ENCODE results near the gene ARHGAP26. TPM values are rescaled to one million over a fixed set of nuclear protein-coding genes. Genes with fewer than 3 reads are reported as not detected.

The ARHGAP26 gene
- total and polyA plus RNA-seq, 2 experiments from 2014 or later: 9.5 to 16.8 TPM

GRCh38 chr5:142972064-142972570 lies 201.9 kb downstream of the ARHGAP26 start:
- ATAC-seq: no peak

GRCh38 chr5:142973932-142974331 lies 203.8 kb downstream of the ARHGAP26 start:
- Histone ChIP-seq H3K36me3 (ENCODE audit: insufficient read depth) (no peaks in the 10 kb centered on the region), H3K27me3 (ENCODE audit: insufficient read depth) (no peaks in the 10 kb centered on the region), H3F3A (replicated peaks; ENCODE audit: low read depth) (no peaks in the 10 kb centered on the region), H3K9me2 (ENCODE audit: insufficient read depth) (peaks cover 3% of the 10 kb centered on the region; the same call in 1 of the 2 replicates), H3K27ac (ENCODE audit: low read depth) (no peak overlapping the region), H4K20me1 (replicated peaks; ENCODE audit: insufficient read depth) (no peaks in the 10 kb centered on the region), H3K79me2 (replicated peaks; ENCODE audit: insufficient read depth) (no peaks in the 10 kb centered on the region), H2AFZ (no peak overlapping the region), H3K4me3 (no peak overlapping the region), H3K4me2 (no peak overlapping the region), H3K4me1 (ENCODE audit: insufficient read depth) (no peaks in the 10 kb centered on the region)
- Mint-ChIP-seq H3K27me3 (ENCODE audit: insufficient read depth, low read depth, poor library complexity) (peaks cover 3% of the 10 kb centered on the region), H3K4me3 (no peak overlapping the region), H3K4me1 (peaks cover 4% of the 10 kb centered on the region; the same call in 2 of the 3 replicates), H3K9me3 (no peaks in the 10 kb centered on the region; the same call in 2 of the 3 replicates), H3K36me3 (ENCODE audit: low read depth) (no peaks in the 10 kb centered on the region), H3K27ac (no peak overlapping the region)
- no peak for DNase-seq (ENCODE audit: low spot score)
- no peak for ATAC-seq
- TF ChIP-seq CREB1 (CRISPR knock-in tag; IDR thresholded peaks at IDR 0.05; ENCODE audit: low read depth) (no peak), REST (IDR thresholded peaks at IDR 0.05; ENCODE audit: unreplicated experiment) (no peak), ZNF331 (CRISPR knock-in tag; IDR thresholded peaks at IDR 0.05; ENCODE audit: low read depth) (no peak), ZNF462 (CRISPR knock-in tag; IDR thresholded peaks at IDR 0.05) (no peak), NANOG (IDR thresholded peaks at IDR 0.05; ENCODE audit: borderline replicate concordance) (no peak), JUNB (IDR thresholded peaks at IDR 0.05; ENCODE audit: unreplicated experiment) (no peak)

More at GRCh38 chr5:142972064-142972570, 201.9 kb downstream of the ARHGAP26 start:
- Histone ChIP-seq H3K4me3 (no peak overlapping the region), H2AFZ (no peak overlapping the region), H3K4me2 (no peak overlapping the region), H3K79me2 (replicated peaks; ENCODE audit: insufficient read depth) (no peaks in the 10 kb centered on the region), H3F3A (replicated peaks; ENCODE audit: low read depth) (no peaks in the 10 kb centered on the region), H3K27me3 (ENCODE audit: insufficient read depth) (no peaks in the 10 kb centered on the region), H4K20me1 (replicated peaks; ENCODE audit: insufficient read depth) (no peaks in the 10 kb centered on the region), H3K9me2 (ENCODE audit: insufficient read depth) (0 out of 2 replicates have a peak, but pooled peaks cover 3% of the 10 kb centered on the region), H3K27ac (ENCODE audit: low read depth) (no peak overlapping the region), H3K36me3 (ENCODE audit: insufficient read depth) (no peaks in the 10 kb centered on the region), H3K4me1 (ENCODE audit: insufficient read depth) (no peaks in the 10 kb centered on the region)
- H3K9me3 Mint-ChIP-seq: no peaks in the 10 kb centered on the region; the same call in 2 of the 3 replicates
- TF ChIP-seq ZNF114 (CRISPR knock-in tag; IDR thresholded peaks at IDR 0.05) (no peak), POLR2AphosphoS5 (IDR thresholded peaks at IDR 0.05; ENCODE audit: low read depth) (no peak)
- TF ChIP-seq, protein P1, sequence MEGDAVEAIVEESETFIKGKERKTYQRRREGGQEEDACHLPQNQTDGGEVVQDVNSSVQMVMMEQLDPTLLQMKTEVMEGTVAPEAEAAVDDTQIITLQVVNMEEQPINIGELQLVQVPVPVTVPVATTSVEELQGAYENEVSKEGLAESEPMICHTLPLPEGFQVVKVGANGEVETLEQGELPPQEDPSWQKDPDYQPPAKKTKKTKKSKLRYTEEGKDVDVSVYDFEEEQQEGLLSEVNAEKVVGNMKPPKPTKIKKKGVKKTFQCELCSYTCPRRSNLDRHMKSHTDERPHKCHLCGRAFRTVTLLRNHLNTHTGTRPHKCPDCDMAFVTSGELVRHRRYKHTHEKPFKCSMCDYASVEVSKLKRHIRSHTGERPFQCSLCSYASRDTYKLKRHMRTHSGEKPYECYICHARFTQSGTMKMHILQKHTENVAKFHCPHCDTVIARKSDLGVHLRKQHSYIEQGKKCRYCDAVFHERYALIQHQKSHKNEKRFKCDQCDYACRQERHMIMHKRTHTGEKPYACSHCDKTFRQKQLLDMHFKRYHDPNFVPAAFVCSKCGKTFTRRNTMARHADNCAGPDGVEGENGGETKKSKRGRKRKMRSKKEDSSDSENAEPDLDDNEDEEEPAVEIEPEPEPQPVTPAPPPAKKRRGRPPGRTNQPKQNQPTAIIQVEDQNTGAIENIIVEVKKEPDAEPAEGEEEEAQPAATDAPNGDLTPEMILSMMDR (conservative IDR thresholded peaks at IDR 0.05; ENCODE audit: low read depth in 2 of 2): no peak
- no peak for DNase-seq (ENCODE audit: low spot score)
- no peaks in the 10 kb centered on the region for H3K36me3 Mint-ChIP-seq (ENCODE audit: low read depth)
- H3K4me3 Mint-ChIP-seq: no peak overlapping the region
- H3K27ac Mint-ChIP-seq: no peak overlapping the region
- H3K27me3 Mint-ChIP-seq (ENCODE audit: insufficient read depth, low read depth, poor library complexity): peaks cover 3% of the 10 kb centered on the region
- peaks cover 4% of the 10 kb centered on the region; the same call in 2 of the 3 replicates for H3K4me1 Mint-ChIP-seq

Measured in GM23338 (cell line).